MM.1S (cell line): ENCODE data around the gene TCEANC2.

Experiments
- DNase-seq: peaks from one replicate; pipeline ENCODE4 v3.0.0-alpha.2; 2015
- H2AFZ ChIP-seq: fragments of 300-600 bp; sonication (generic); 2 replicates; pipeline ENCODE4 v1.6.0; 2016; ENCODE audit warnings: antibody characterized with exemption, low read length
- H3F3A ChIP-seq: fragments of 300-600 bp; sonication (generic); 2 replicates; pipeline ENCODE4 v1.6.1; 2016; ENCODE audit warnings: mild to moderate bottlenecking, antibody characterized with exemption, low read length, moderate library complexity, mixed read lengths; ENCODE audit not compliant: insufficient read depth
- H3K27ac ChIP-seq: fragments of 300-600 bp; sonication (generic); 2 replicates; pipeline ENCODE4 v1.5.1; 2016; ENCODE audit warnings: mild to moderate bottlenecking, low read length
- H3K27me3 ChIP-seq: fragments of 300-600 bp; sonication (generic); replicated peaks from 2 replicates; pipeline ENCODE4 v1.6.0; 2016; ENCODE audit warnings: low read length; ENCODE audit not compliant: insufficient read depth
- H3K36me3 ChIP-seq: fragments of 300-600 bp; sonication (generic); replicated peaks from 2 replicates; pipeline ENCODE4 v1.6.1; 2016; ENCODE audit warnings: mild to moderate bottlenecking, low read length, mixed read lengths; ENCODE audit not compliant: insufficient read depth
- H3K4me1 ChIP-seq: fragments of 300-600 bp; sonication (generic); 2 replicates; pipeline ENCODE4 v1.6.1; 2016; ENCODE audit warnings: low read length, mixed read lengths
- H3K4me2 ChIP-seq: fragments of 300-600 bp; sonication (generic); 2 replicates; pipeline ENCODE4 v1.6.0; 2016; ENCODE audit warnings: low read depth, low read length
- H3K4me3 ChIP-seq: fragments of 300-600 bp; sonication (generic); 2 replicates; pipeline ENCODE4 v1.5.1; 2016; ENCODE audit warnings: low read length, mixed read lengths
- H3K79me2 ChIP-seq: fragments of 300-600 bp; sonication (generic); 2 replicates; pipeline ENCODE4 v1.6.1; 2016; ENCODE audit warnings: mixed run types, low read length, mixed read lengths
- H3K9ac ChIP-seq: fragments of 300-600 bp; sonication (generic); 2 replicates; pipeline ENCODE4 v1.6.1; 2016; ENCODE audit warnings: low read length, mixed read lengths
- H3K9me2 ChIP-seq: fragments of 300-600 bp; sonication (generic); replicated peaks from 2 replicates; pipeline ENCODE4 v1.6.1; 2016; ENCODE audit warnings: mild to moderate bottlenecking, low read length, mixed read lengths; ENCODE audit not compliant: insufficient read depth
- H3K9me3 ChIP-seq: fragments of 300-600 bp; sonication (generic); replicated peaks from 2 replicates; pipeline ENCODE4 v1.6.1; 2016; ENCODE audit warnings: mild to moderate bottlenecking, low read length, mixed read lengths; ENCODE audit not compliant: insufficient read depth
- H4K20me1 ChIP-seq: fragments of 300-600 bp; sonication (generic); 2 replicates; pipeline ENCODE4 v1.6.1; 2016; ENCODE audit warnings: mild to moderate bottlenecking, low read length, moderate library complexity, mixed read lengths; ENCODE audit not compliant: insufficient read depth
- CTCF ChIP-seq: fragments of 300-600 bp; sonication (generic); IDR thresholded peaks from 2 replicates; pipeline ENCODE4 v1.5.1; 2016; ENCODE audit warnings: antibody characterized with exemption, low read length, mixed read lengths
- EZH2 ChIP-seq: fragments of 300-600 bp; sonication (generic); optimal IDR thresholded peaks from 2 replicates; pipeline ENCODE3; 2017; ENCODE audit warnings: low read depth, mild to moderate bottlenecking, antibody characterized with exemption, low read length, mixed read lengths
- EZH2phosphoT487 ChIP-seq: fragments of 300-600 bp; sonication (generic); IDR thresholded peaks from 2 replicates; pipeline ENCODE4 v1.6.1; 2018; ENCODE audit warnings: antibody characterized with exemption, low read length

Gene TCEANC2

GRCh38 chr1:54084794-54085193 is 31.4 kb downstream of the TCEANC2 start:
- no peaks in the 10 kb centered on the region for H3K9me3 ChIP-seq
- H3K27me3 ChIP-seq, result no peaks in the 10 kb centered on the region
- H3K79me2 ChIP-seq, result no peaks in the 10 kb centered on the region
- TF ChIP-seq CTCF, result no peak
- TF ChIP-seq EZH2phosphoT487, result no peak
- TF ChIP-seq EZH2, result no peak
- no peaks in the 10 kb centered on the region for H3K4me1 ChIP-seq
- no peak overlapping the region for H2AFZ ChIP-seq
- no peak overlapping the region for H3K4me3 ChIP-seq
- no peaks in the 10 kb centered on the region for H3F3A ChIP-seq
- H4K20me1 ChIP-seq, result no peaks in the 10 kb centered on the region
- H3K4me2 ChIP-seq, result no peak overlapping the region
- H3K27ac ChIP-seq, result no peak overlapping the region
- H3K9me2 ChIP-seq, result no peaks in the 10 kb centered on the region
- H3K36me3 ChIP-seq, result no peaks in the 10 kb centered on the region
- DNase-seq, result no peak
- H3K9ac ChIP-seq, result no peak overlapping the region

GRCh38 chr1:54086754-54087153 is 33.3 kb downstream of the TCEANC2 start:
- H3K9me3 ChIP-seq, result no peaks in the 10 kb centered on the region
- H3K4me3 ChIP-seq, result no peak overlapping the region

GRCh38 chr1:54088385-54088784 is 35.0 kb downstream of the TCEANC2 start:
- Histone ChIP-seq H3K4me1 (no peaks in the 10 kb centered on the region), H2AFZ (no peak overlapping the region), H3K79me2 (no peaks in the 10 kb centered on the region), H3K9me2 (no peaks in the 10 kb centered on the region), H3K36me3 (no peaks in the 10 kb centered on the region), H3F3A (no peaks in the 10 kb centered on the region), H4K20me1 (no peaks in the 10 kb centered on the region), H3K4me3 (no peak overlapping the region), H3K4me2 (no peak overlapping the region), H3K27ac (no peak overlapping the region), H3K27me3 (no peaks in the 10 kb centered on the region), H3K9ac (no peak overlapping the region), H3K9me3 (no peaks in the 10 kb centered on the region)
- TF ChIP-seq EZH2phosphoT487 (no peak), CTCF (no peak), EZH2 (no peak)
- DNase-seq, result no peak

More at GRCh38 chr1:54086754-54087153, 33.3 kb downstream of the TCEANC2 start:
- Histone ChIP-seq H3K4me1 (no peaks in the 10 kb centered on the region), H4K20me1 (no peaks in the 10 kb centered on the region), H3K4me2 (no peak overlapping the region), H3K27ac (no peak overlapping the region), H3K27me3 (no peaks in the 10 kb centered on the region), H3K36me3 (no peaks in the 10 kb centered on the region), H3K79me2 (no peaks in the 10 kb centered on the region), H3K9me2 (no peaks in the 10 kb centered on the region), H3F3A (no peaks in the 10 kb centered on the region), H2AFZ (no peak overlapping the region), H3K9ac (no peak overlapping the region)
- TF ChIP-seq EZH2 (no peak), CTCF (no peak), EZH2phosphoT487 (no peak)
- no peak for DNase-seq
